WERI-Rb-1 (cell line): ENCODE measurements around the gene ALDH1A1.

Experiments
- DNase-seq: peaks from one replicate; pipeline ENCODE4 v3.0.0-alpha.2; 2020
- H3K27ac ChIP-seq: fragments of 250-450 bp; sonication (Bioruptor Pico); 2 replicates; pipeline ENCODE4 v1.5.1; 2020; ENCODE audit warnings: mild to moderate bottlenecking, moderate library complexity
- H3K27me3 ChIP-seq: fragments of 250-450 bp; sonication (Bioruptor Pico); 2 replicates; pipeline ENCODE4 v1.5.1; 2021; ENCODE audit warnings: mild to moderate bottlenecking, low read depth, moderate library complexity; ENCODE audit not compliant: insufficient read depth, severe bottlenecking
- H3K36me3 ChIP-seq: fragments of 250-450 bp; sonication (Bioruptor Pico); 2 replicates; pipeline ENCODE4 v1.5.1; 2020; ENCODE audit warnings: mild to moderate bottlenecking, moderate library complexity
- H3K4me3 ChIP-seq: 2 replicates; pipeline ENCODE4 v1.5.1; 2011; ENCODE audit warnings: low read depth, mild to moderate bottlenecking, control low read depth, low read length
- H3K9me3 ChIP-seq: fragments of 250-450 bp; sonication (Bioruptor Pico); 2 replicates; pipeline ENCODE4 v1.5.1; 2021; ENCODE audit warnings: mild to moderate bottlenecking, moderate library complexity; ENCODE audit not compliant: severe bottlenecking
- CTCF ChIP-seq: IDR thresholded peaks from 2 replicates; pipeline ENCODE4 v1.5.1; 2011; ENCODE audit warnings: low read depth, mild to moderate bottlenecking, control low read depth, inconsistent platforms, low read length

ALDH1A1 gene

GRCh38 chr9:72874344-72874743, 78.5 kb downstream of the ALDH1A1 start:
- Histone ChIP-seq H3K27ac (no peak overlapping the region), H3K36me3 (no peaks in the 10 kb centered on the region), H3K27me3 (no peaks in the 10 kb centered on the region), H3K4me3 (no peak overlapping the region), H3K9me3 (no peaks in the 10 kb centered on the region)
- no peak for TF ChIP-seq CTCF
- DNase-seq = no peak

GRCh38 chr9:72873456-72873855, 79.4 kb downstream of the ALDH1A1 start:
- Histone ChIP-seq H3K9me3 (no peaks in the 10 kb centered on the region), H3K4me3 (no peak overlapping the region), H3K27ac (no peak overlapping the region), H3K36me3 (no peaks in the 10 kb centered on the region), H3K27me3 (no peaks in the 10 kb centered on the region)
- TF ChIP-seq CTCF = no peak
- no peak for DNase-seq

GRCh38 chr9:72872718-72873117, 80.1 kb downstream of the ALDH1A1 start:
- Histone ChIP-seq H3K27me3 (no peaks in the 10 kb centered on the region), H3K4me3 (no peak overlapping the region), H3K36me3 (no peaks in the 10 kb centered on the region), H3K27ac (no peak overlapping the region), H3K9me3 (no peaks in the 10 kb centered on the region)
- no peak for TF ChIP-seq CTCF
- DNase-seq = no peak

- Histone ChIP-seq H3K4me3 (no peak overlapping the region), H3K9me3 (no peaks in the 10 kb centered on the region), H3K27ac (no peak overlapping the region), H3K36me3 (no peaks in the 10 kb centered on the region), H3K27me3 (no peaks in the 10 kb centered on the region)
- DNase-seq = no peak
- no peak for TF ChIP-seq CTCF
Observed at GRCh38 chr9:72871685-72872084, 81.2 kb downstream of the ALDH1A1 start.

- DNase-seq = no peak
- H3K9me3 ChIP-seq = no peaks in the 10 kb centered on the region
- no peaks in the 10 kb centered on the region for H3K27me3 ChIP-seq
Observed at GRCh38 chr9:72864327-72864726, 88.5 kb downstream of the ALDH1A1 start.

More at GRCh38 chr9:72864327-72864726, 88.5 kb downstream of the ALDH1A1 start:
- Histone ChIP-seq H3K36me3 (no peaks in the 10 kb centered on the region), H3K4me3 (no peak overlapping the region), H3K27ac (no peak overlapping the region)
- TF ChIP-seq CTCF = no peak
